HUES48 (cell line): ENCODE results near the gene PPP2R3B.

ENCODE experiments used
- H3K27ac ChIP-seq: one replicate; pipeline ENCODE4 v1.7.0; 2013; ENCODE audit warnings: low read depth, low read length, inconsistent platforms
- H3K27me3 ChIP-seq: 2 replicates; pipeline ENCODE4 v1.6.1; 2013; ENCODE audit warnings: mild to moderate bottlenecking, low read length; ENCODE audit not compliant: control insufficient read depth, insufficient read depth
- H3K36me3 ChIP-seq: 2 replicates; pipeline ENCODE4 v1.6.1; 2013; ENCODE audit warnings: low read length; ENCODE audit not compliant: control insufficient read depth, insufficient read depth
- H3K4me1 ChIP-seq: 2 replicates; pipeline ENCODE4 v1.6.1; 2013; ENCODE audit warnings: mild to moderate bottlenecking, low read length; ENCODE audit not compliant: control insufficient read depth, insufficient read depth
- H3K4me3 ChIP-seq: 2 replicates; pipeline ENCODE4 v1.5.1; 2013; ENCODE audit warnings: mild to moderate bottlenecking, low read depth, low read length
- H3K9ac ChIP-seq: 2 replicates; pipeline ENCODE4 v1.6.1; 2013; ENCODE audit warnings: mild to moderate bottlenecking, low read depth, low read length, moderate library complexity
- H3K9me3 ChIP-seq: 2 replicates; pipeline ENCODE4 v1.6.1; 2013; ENCODE audit warnings: low read length; ENCODE audit not compliant: control insufficient read depth, insufficient read depth

The PPP2R3B gene

DNA sequence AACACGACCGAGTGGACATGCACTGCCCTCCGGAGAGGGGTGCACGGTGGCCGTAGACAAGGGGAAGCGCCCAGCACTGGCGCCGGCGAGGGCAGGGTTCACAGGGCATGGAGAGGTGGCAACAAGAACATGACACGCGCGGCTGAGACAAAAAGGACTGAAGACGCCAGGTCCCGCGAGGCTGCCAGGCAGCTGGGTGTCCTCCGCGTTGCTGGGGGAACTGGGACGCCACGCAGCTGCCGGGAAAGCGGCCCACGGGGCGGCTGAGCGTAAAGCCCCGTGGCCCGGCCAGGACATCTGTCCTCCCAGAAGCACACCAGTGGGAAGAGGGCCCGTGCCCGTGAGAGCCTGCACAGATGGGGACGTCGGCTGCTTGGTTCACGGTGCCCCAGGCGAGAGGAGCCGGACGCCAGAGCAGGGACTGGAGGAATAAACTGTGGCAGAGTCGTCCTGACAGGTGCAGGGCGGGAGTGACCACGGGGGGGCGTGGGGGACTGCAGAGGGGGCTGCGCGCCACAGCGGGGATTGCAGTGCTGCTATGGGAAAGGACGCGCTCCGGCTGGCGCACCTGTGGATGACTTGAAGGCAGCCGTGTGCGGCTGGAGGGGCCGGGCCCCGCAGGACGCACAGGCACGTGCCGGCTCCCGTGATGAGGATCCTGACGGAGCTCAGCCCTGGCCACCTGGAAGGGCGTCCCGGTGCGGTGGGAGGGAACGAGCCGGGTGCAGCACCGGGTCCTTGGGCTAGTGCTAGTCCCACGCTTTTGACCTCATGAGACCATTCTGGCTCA lies 36.0 kb downstream of the PPP2R3B start:
- Histone ChIP-seq H3K9ac (no peak overlapping the region), H3K27me3 (no peaks in the 10 kb centered on the region), H3K27ac (no peak overlapping the region), H3K4me3 (no peak overlapping the region), H3K36me3 (peaks cover 36% of the 10 kb centered on the region), H3K9me3 (no peaks in the 10 kb centered on the region), H3K4me1 (no peaks in the 10 kb centered on the region)

DNA sequence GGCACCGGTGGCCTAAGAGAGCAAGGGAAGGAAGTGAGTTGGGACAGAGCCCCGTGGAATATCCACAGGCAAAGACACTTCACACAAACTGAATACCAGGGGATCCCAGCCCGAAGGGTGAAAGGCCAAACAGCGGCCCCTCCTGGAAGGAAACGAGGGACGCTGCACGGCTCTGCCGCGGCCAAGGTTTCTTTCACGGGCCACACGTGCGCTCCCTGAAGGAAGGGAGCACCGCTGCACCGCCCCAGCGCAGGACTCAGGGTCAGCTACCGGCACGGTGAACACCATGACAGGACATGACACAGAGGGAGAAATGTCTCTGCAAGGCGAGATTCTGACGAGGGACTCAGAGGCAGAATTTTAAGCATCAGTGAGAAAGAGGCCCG lies 36.6 kb downstream of the PPP2R3B start:
- Histone ChIP-seq H3K9me3 (no peaks in the 10 kb centered on the region), H3K36me3 (peaks cover 34% of the 10 kb centered on the region), H3K27me3 (no peaks in the 10 kb centered on the region), H3K4me3 (no peak overlapping the region), H3K9ac (no peak overlapping the region), H3K4me1 (no peaks in the 10 kb centered on the region), H3K27ac (no peak overlapping the region)

DNA sequence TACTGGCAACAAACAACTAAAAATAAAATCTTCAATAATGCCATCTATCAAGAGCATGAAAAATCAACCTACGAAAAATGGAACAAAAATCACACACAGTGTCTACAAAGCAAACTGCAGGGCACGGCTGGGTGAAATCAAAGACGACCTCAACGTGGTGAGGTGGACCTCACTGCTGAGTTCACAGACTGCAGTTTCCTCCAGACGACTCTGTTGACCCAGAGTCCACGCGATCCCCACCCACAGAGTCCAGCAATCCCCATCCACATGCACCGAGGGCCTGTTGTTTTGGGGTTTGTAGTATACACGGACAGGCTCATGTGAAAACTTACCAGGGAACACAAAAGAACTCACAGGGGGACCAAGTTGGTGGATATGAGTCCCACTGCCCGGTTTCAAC lies 37.0 kb downstream of the PPP2R3B start:
- H3K9ac ChIP-seq: no peak overlapping the region
- no peak overlapping the region for H3K27ac ChIP-seq
- no peaks in the 10 kb centered on the region for H3K27me3 ChIP-seq
- H3K9me3 ChIP-seq: no peaks in the 10 kb centered on the region
- no peaks in the 10 kb centered on the region for H3K4me1 ChIP-seq
- H3K36me3 ChIP-seq: peaks cover 37% of the 10 kb centered on the region
- H3K4me3 ChIP-seq: no peak overlapping the region

DNA sequence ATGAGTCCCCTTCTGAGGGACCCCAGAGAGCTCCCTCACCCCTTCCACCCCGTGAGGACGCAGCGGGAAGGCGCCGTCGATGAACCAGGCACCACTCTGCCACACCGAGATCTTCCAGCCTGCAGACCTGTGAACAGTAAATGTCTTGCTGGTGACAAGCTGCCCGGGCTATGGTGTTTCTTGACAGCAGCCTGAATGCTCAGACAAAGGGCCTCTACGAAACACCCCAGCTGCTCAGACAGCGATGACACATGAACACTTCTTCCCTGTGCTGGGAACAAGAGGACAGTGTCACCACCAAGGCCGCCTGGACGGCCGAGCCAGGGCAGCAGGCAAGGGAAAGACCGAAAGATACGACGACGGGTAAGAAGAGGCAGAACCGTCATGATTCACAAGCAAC lies 37.5 kb downstream of the PPP2R3B start:
- no peak overlapping the region for H3K9ac ChIP-seq
- no peaks in the 10 kb centered on the region for H3K9me3 ChIP-seq
- H3K36me3 ChIP-seq: peaks cover 42% of the 10 kb centered on the region
- H3K27me3 ChIP-seq: no peaks in the 10 kb centered on the region
- no peak overlapping the region for H3K4me3 ChIP-seq
- H3K4me1 ChIP-seq: no peaks in the 10 kb centered on the region
- no peak overlapping the region for H3K27ac ChIP-seq

DNA sequence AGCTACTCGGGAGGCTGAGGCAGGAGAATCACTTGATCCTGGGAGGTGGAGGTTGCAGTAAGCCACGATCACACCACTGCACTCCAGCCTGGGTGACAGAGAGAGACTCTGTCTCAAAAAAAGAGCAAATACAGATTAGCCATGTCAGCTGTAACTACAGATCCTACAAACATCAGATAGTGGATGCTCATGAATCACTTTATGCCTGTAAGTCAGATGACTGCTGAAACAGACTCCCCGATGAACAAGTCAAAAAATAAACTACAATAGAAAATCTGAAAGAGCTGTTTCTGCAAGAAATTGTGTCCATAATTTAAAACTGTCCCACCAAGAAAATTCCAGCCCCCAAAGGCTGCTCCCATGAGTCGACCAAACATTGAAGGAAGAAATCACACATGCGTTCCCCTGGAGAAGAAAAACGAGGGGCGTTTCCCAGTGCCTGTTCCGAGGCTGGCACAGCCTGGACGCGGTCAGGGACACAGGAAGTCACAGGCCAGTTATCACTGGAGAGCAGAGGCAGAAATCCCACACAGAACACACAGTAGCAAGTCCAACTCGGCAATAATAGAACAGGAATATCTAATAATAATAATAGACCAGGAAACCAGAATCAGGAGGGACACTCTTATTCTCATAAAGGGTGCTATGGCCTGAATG lies 38.1 kb downstream of the PPP2R3B start:
- no peak overlapping the region for H3K27ac ChIP-seq
- H3K9ac ChIP-seq: no peak overlapping the region
- no peaks in the 10 kb centered on the region for H3K4me1 ChIP-seq
- no peak overlapping the region for H3K4me3 ChIP-seq
- H3K27me3 ChIP-seq: no peaks in the 10 kb centered on the region
- H3K36me3 ChIP-seq: peaks cover 42% of the 10 kb centered on the region
- no peaks in the 10 kb centered on the region for H3K9me3 ChIP-seq

DNA sequence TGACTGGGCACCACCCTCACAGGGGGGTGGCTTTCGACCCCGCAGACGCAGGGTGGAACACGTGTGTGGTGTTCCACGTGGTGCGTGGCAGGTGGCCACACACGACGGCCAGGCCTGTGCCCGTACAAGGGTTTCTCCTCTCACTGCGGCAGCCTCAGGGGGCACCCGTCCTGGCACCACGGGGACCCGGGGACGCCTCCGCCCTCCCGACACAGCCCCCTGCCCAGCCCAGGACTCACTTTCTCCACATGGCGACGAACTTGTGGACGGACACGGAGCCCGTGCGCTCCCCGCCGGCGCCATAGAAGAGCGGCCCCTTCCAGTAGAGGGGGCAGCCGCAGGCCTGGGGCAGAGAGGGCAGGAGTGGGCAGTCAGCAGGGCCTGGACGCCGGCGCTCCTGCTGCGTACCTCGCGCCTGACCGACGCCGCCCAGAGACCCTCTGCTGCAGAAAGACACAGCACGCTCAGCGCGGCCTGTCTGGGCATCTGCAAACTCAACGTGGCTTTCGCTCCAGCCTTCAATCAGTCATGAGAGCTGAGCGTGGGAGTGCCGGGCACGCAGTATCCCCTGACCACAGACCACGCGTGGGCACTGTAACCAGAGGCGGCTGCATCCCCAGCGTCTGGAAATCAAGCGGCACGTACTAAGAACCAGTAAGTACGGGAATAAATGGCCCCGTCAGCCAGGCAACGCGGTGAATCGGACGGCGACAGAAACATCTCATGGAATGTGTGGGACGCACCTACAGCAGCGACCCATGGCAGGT lies 39.2 kb downstream of the PPP2R3B start:
- H3K4me1 ChIP-seq: no peaks in the 10 kb centered on the region
- no peaks in the 10 kb centered on the region for H3K27me3 ChIP-seq
- H3K9ac ChIP-seq: no peak overlapping the region
- H3K27ac ChIP-seq: no peak overlapping the region
- no peaks in the 10 kb centered on the region for H3K9me3 ChIP-seq
- H3K4me3 ChIP-seq: no peak overlapping the region
- H3K36me3 ChIP-seq: peaks cover 38% of the 10 kb centered on the region

DNA sequence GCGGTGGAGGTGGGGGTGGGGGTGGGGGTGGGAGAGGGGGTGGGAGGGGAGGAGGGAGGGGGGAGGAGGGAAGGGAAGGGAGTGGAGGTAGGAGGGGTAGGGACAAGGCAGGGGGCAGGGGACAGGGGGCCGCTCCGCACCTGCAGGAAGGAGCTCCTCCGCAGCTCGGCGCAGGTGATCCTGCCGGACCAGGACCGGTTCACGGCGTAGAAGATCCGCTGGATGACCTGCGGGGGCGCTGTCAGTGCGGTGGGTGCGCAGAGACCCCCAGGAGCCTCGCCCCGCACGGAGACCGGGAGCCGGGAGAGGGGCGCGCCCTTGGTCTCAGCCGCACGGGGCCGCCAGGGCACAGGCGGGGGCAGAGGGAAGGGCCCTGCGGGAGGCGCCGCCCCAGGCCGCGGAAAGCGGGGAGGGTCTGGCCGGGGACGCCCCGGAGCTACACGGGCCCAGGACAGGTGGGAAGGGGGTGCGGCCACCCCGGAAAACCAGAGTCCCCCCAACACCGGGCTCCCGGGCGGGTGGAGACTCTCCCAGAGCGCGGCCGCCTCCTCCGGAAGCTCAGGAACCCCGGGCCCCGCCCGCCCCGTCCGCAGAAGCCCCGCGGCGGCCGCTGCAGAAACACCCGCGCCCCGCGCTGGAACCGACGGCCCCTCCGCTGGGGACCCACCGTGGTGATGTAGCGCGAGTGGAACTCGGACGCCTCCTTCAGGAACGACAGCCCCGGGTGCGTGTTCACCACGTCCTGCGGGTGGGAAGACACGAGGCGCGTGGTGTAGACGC lies 40.5 kb downstream of the PPP2R3B start:
- no peak overlapping the region for H3K4me3 ChIP-seq
- H3K27ac ChIP-seq: no peak overlapping the region
- H3K27me3 ChIP-seq: no peaks in the 10 kb centered on the region
- no peaks in the 10 kb centered on the region for H3K4me1 ChIP-seq
- no peak overlapping the region for H3K9ac ChIP-seq
- no peaks in the 10 kb centered on the region for H3K9me3 ChIP-seq
- peaks cover 40% of the 10 kb centered on the region for H3K36me3 ChIP-seq

DNA sequence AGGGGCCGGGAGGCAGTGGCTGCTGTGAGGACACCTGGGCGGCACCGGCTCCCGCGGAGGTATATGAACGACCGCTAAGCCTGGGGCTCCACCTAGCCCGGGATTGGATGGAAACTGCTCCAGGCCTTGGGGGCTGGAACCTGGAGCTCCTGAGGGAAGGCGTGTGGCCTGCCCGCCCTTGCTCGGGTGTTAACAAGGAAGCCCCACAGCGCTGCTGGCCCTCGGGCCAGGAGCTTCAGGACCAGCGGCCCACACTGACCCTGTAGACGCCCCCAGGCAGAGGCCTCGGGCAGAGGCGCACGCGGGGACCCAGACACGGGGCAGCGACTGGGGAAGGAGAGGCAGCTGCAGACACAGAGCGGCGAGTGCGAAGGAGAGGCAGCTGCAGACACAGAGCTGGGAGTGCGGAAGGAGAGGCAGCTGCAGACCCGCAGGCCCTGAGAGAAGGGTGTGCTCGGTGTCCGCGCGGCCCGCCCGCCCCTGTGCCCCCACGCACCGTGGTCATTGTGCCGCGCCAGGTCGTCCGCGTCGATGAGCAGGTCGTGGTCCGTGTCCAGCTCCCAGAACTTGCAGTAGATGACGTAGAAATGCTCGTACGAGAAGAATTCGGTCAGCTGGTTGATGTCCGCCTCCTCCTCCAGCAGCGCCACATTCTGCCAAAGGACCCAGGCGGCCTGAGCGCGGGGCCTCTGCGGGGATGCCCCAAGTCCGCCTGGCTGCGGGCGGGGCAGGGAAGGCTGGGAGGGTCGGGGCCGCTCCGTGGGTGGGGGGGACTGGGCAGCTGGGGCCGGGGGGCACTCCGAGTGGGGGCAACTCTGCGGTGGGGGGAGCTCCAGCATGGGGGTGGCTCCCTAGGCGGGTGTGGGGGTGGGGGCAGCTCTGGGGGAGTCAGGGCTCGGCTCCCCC lies 41.4 kb downstream of the PPP2R3B start:
- no peaks in the 10 kb centered on the region for H3K4me1 ChIP-seq
- no peak overlapping the region for H3K4me3 ChIP-seq
- no peaks in the 10 kb centered on the region for H3K27me3 ChIP-seq
- no peak overlapping the region for H3K9ac ChIP-seq
- no peaks in the 10 kb centered on the region for H3K9me3 ChIP-seq
- H3K36me3 ChIP-seq: peaks cover 43% of the 10 kb centered on the region
- H3K27ac ChIP-seq: no peak overlapping the region

DNA sequence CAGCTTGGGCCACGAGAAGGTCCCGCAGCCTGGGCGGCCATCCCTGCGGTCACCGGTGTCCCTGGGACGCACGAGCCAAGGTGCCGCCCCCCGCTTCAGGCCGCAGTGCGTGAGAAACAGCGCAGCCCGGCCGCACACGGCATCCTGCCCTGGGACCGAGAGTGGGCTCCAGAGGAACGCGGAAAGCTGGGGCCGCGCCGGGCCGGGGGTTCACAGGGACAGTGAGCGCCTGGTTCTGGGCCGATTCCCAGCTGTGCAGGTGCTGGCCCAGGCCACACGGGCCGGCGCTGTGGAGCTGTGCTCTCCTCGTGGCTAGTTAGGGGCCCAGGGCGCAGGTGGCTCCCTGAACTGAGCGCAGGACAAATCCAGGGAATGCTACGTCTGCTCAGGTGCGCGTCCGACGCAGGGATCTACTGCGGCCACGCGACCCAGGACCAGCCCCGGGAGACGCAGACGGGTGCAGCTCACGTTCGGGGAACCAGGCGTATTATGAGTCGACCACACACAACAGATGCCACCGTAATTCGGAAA lies 42.3 kb downstream of the PPP2R3B start:
- H3K36me3 ChIP-seq: peaks cover 40% of the 10 kb centered on the region
- no peak overlapping the region for H3K4me3 ChIP-seq

More for the DNA sequence above, 42.3 kb downstream of the PPP2R3B start:
- Histone ChIP-seq H3K9me3 (no peaks in the 10 kb centered on the region), H3K27ac (no peak overlapping the region), H3K4me1 (no peaks in the 10 kb centered on the region), H3K9ac (no peak overlapping the region), H3K27me3 (no peaks in the 10 kb centered on the region)
